Natural killer cell (primary cell): ENCODE results near the gene PICK1. TPM values are rescaled to one million over a fixed set of nuclear protein-coding genes. Genes with fewer than 3 reads are reported as not detected.

ENCODE experiments used
- ATAC-seq, 3 donors: fragments of 150-1000 bp in 2 of 3; fragments of 200-7000 bp in 1 of 3; cut with Tn5 transposase; 1 replicate in 1 of 3; 2 replicates in 2 of 3; pipeline ENCODE4 v1.10.0; 2021; ENCODE audit warnings: mild to moderate bottlenecking in 2 of 3, moderate library complexity in 2 of 3
- DNase-seq, 2 donors: peaks; one replicate each; pipeline versions ENCODE4 v3.0.0 to v3.0.0-alpha.2; 2013 to 2021; ENCODE audit warnings: mixed read lengths in 1 of 2
- H3K27ac ChIP-seq: one replicate; pipeline ENCODE4 v1.5.1; 2013; ENCODE audit warnings: mild to moderate bottlenecking, low read length
- H3K27me3 ChIP-seq: one replicate; pipeline ENCODE4 v1.6.1; 2013; ENCODE audit warnings: low read length; ENCODE audit not compliant: control insufficient read depth, insufficient read depth
- H3K36me3 ChIP-seq: one replicate; pipeline ENCODE4 v1.6.1; 2013; ENCODE audit warnings: low read length; ENCODE audit not compliant: control insufficient read depth, insufficient read depth
- H3K4me1 ChIP-seq: one replicate; pipeline ENCODE4 v1.6.1; 2013; ENCODE audit warnings: low read length; ENCODE audit not compliant: control insufficient read depth, insufficient read depth
- H3K4me3 ChIP-seq: one replicate; pipeline ENCODE4 v1.5.1; 2013; ENCODE audit warnings: low read length
- H3K9me3 ChIP-seq: one replicate; pipeline ENCODE4 v1.6.1; 2013; ENCODE audit warnings: low read length; ENCODE audit not compliant: control insufficient read depth, insufficient read depth
- H3K27ac Mint-ChIP-seq, 2 donors: one replicate each; pipeline ENCODE4 v1.8.0; 2022; ENCODE audit warnings: mild to moderate bottlenecking in 2 of 2, mixed read lengths in 2 of 2, moderate library complexity in 1 of 2
- H3K27me3 Mint-ChIP-seq, 2 donors: one replicate each; pipeline ENCODE4 v1.8.0; 2022; ENCODE audit warnings: low read depth in 2 of 2, mixed read lengths in 2 of 2
- H3K36me3 Mint-ChIP-seq: one replicate; pipeline ENCODE4 v1.8.0; 2022; ENCODE audit warnings: mixed read lengths
- H3K4me1 Mint-ChIP-seq, 2 donors: one replicate each; pipeline ENCODE4 v1.8.0; 2022; ENCODE audit warnings: mixed read lengths in 2 of 2
- H3K4me3 Mint-ChIP-seq: one replicate; pipeline ENCODE4 v1.8.0; 2022; ENCODE audit warnings: mild to moderate bottlenecking, moderate library complexity, mixed read lengths
- H3K9me3 Mint-ChIP-seq, 2 donors: one replicate each; pipeline ENCODE4 v1.8.0; 2022; ENCODE audit warnings: mixed read lengths in 2 of 2
- WGBS: methylation state at CpG from one replicate; pipeline ENCODE4 v1.1.7; 2013; ENCODE audit warnings: missing lambda C conversion rate; ENCODE audit not compliant: insufficient coverage; 5-methylcytosine and 5-hydroxymethylcytosine counted together
- intact Hi-C: fragments of 100-400 bp; cut with micrococcal nuclease; formaldehyde crosslinking; loops from one replicate; pipeline ENCODE4 v1.14.2; 2022
- total RNA-seq, 4 donors: library from RNA; stranded (reverse); fragments of 120-200 nt in 1 of 4; gene quantifications; one replicate each; pipeline versions ENCODE4 v1.2.3 to v1.2.4, GENCODE V29; 2013 to 2022
- TF ChIP-seq, protein P1 (sequence below): fragments of 200-600 bp; IDR thresholded peaks from one replicate; pipeline ENCODE4 v1.8.0; 2022; ENCODE audit warnings: antibody characterized with exemption

Gene PICK1
- total RNA-seq, 3 donors from 2014 or later (not counting 1 experiment from before 2014, with no cell fraction given) = 28.4 to 30.9 (median 29.9) TPM

DNA sequence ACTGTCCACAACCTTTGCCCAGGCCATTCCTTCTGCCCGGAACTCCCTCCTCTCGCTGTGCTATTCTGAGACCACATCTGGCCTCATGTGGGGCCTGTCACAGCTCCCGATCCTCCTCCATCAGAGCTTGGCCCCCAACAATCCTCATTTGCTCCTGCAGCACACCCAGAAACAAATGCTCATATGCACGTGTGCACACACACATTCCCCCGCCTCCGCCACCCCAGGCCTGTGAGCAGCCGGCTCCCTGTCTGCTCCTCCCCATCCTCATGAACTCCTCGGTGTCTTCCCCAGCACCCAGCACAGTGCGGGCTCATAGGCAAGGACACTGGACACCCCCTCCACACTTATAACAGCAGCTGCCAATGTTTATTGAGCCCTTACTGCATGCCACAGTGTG lies 29.7 kb upstream of the PICK1 start:
- Mint-ChIP-seq H3K27me3 (peaks cover 0 to 2% of the 10 kb centered on the region in 2 donors), H3K4me1 (peaks cover 11 to 24% of the 10 kb centered on the region in 2 donors), H3K4me3 (no peak overlapping the region), H3K9me3 (no peaks in the 10 kb centered on the region), H3K36me3 (no peaks in the 10 kb centered on the region), H3K27ac (peak overlapping the region in 1 of 2 donors; percentile 35)
- Histone ChIP-seq H3K36me3 (no peaks in the 10 kb centered on the region), H3K4me3 (no peak overlapping the region), H3K9me3 (no peaks in the 10 kb centered on the region), H3K4me1 (peaks cover 29% of the 10 kb centered on the region), H3K27me3 (no peaks in the 10 kb centered on the region), H3K27ac (no peak overlapping the region)
- no peak for ATAC-seq
- TF ChIP-seq, protein P1, sequence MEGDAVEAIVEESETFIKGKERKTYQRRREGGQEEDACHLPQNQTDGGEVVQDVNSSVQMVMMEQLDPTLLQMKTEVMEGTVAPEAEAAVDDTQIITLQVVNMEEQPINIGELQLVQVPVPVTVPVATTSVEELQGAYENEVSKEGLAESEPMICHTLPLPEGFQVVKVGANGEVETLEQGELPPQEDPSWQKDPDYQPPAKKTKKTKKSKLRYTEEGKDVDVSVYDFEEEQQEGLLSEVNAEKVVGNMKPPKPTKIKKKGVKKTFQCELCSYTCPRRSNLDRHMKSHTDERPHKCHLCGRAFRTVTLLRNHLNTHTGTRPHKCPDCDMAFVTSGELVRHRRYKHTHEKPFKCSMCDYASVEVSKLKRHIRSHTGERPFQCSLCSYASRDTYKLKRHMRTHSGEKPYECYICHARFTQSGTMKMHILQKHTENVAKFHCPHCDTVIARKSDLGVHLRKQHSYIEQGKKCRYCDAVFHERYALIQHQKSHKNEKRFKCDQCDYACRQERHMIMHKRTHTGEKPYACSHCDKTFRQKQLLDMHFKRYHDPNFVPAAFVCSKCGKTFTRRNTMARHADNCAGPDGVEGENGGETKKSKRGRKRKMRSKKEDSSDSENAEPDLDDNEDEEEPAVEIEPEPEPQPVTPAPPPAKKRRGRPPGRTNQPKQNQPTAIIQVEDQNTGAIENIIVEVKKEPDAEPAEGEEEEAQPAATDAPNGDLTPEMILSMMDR = no peak
- DNase-seq = no peak
- intact Hi-C loops = no loop called here
- 91% methylated on average over 9 of the region's 9 CpGs for WGBS

DNA sequence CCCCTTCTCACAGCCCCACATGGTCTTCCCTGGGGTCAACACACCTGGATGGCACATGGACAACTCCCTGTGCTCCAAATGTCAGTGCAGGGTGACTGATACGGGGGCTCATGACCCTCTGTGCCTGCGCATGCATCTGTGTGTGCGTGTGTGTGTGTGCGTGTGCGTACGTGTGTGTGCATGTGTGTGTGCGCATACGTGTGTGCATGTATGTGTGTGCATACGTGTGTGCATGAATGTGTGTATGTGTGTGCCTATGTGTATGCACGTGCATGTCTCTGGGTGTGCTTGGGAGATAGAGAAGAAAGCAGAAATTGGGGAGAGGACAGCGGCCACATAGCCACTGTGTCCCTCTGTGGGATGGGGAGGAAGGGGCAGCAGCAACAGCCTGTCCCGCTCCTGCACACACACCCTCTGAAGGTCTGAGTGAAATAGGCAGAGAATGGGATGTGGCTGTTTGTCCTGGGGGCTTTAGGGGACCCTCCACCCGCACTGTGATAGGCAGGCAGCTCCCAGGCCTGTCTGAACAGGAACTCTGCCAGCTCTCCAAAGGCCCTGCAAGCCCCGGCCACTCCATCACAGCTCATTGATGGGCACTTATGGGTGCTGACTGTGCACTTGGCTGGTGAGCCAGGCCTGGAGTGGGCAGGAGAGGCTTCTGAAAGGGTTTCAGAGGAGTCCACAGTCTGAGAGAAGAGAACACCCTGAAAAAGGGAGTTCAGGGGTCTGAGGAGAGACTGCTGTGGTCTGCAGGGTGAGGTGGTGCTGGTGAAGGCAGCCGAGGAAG lies 28.7 kb upstream of the PICK1 start:
- no peak overlapping the region for H3K4me3 Mint-ChIP-seq

DNA sequence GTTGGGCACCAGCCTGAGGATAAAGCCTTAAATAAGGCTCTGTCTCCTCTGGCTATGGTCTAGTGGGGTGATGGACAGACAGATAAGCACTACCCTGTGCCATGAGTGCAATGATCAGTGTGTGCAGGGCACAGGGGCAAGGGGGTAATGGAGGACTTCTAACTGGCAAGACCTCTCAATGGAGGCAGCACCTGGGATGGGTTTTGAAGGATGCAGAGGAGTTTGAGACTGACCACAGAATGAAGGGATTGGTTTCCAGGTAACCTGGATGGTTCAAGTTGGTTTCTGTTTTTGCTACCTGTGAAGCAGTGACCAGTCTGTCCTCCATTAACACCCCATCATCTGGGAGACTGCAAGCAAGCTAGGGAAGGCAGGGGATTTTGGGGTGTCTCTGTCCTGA lies 27.8 kb upstream of the PICK1 start:
- ATAC-seq = no peak
- no peak for DNase-seq
- H3K4me1 Mint-ChIP-seq = peaks cover 11 to 29% of the 10 kb centered on the region in 2 donors
- peaks cover 0 to 2% of the 10 kb centered on the region in 2 donors for H3K27me3 Mint-ChIP-seq
- intact Hi-C loops = no loop called here
- no peak overlapping the region for H3K4me3 ChIP-seq
- H3K4me1 ChIP-seq = peaks cover 32% of the 10 kb centered on the region
- no peaks in the 10 kb centered on the region for H3K36me3 Mint-ChIP-seq
- no peaks in the 10 kb centered on the region for H3K9me3 ChIP-seq
- no peak overlapping the region for H3K4me3 Mint-ChIP-seq
- H3K36me3 ChIP-seq = no peaks in the 10 kb centered on the region
- H3K27ac Mint-ChIP-seq = no peak overlapping the region
- H3K9me3 Mint-ChIP-seq = no peaks in the 10 kb centered on the region
- TF ChIP-seq, protein P1 = no peak
- H3K27ac ChIP-seq = no peak overlapping the region
- no peaks in the 10 kb centered on the region for H3K27me3 ChIP-seq

More for the DNA sequence above, 28.7 kb upstream of the PICK1 start:
- intact Hi-C loops = no loop called here
- TF ChIP-seq, protein P1 = no peak
- Mint-ChIP-seq H3K27me3 (peaks cover 0 to 2% of the 10 kb centered on the region in 2 donors), H3K9me3 (no peaks in the 10 kb centered on the region), H3K4me1 (peaks cover 11 to 24% of the 10 kb centered on the region in 2 donors), H3K27ac (no peak overlapping the region), H3K36me3 (no peaks in the 10 kb centered on the region)
- Histone ChIP-seq H3K27me3 (no peaks in the 10 kb centered on the region), H3K9me3 (no peaks in the 10 kb centered on the region), H3K36me3 (no peaks in the 10 kb centered on the region), H3K27ac (no peak overlapping the region), H3K4me1 (peaks cover 29% of the 10 kb centered on the region), H3K4me3 (no peak overlapping the region)
- ATAC-seq = no peak
- 94% methylated on average over 15 of the region's 15 CpGs for WGBS
- DNase-seq = no peak
